Measurements from ENCODE around the gene ZFYVE28.

GRCh38 chr4:2352729-2353221 is 65.7 kb downstream of the ZFYVE28 start:
- TF ChIP-seq CTCF (IDR thresholded peaks at IDR 0.05) (no peak), POLR2A (IDR thresholded peaks at IDR 0.05) (no peak)

Measured in body of pancreas (tissue), 4 donors.